Right kidney (tissue), 1 donor: ENCODE data around the gene DDX54.
"Not testable (repeated sequence)": the region's sequence is repeated elsewhere in the genome, so short reads cannot be mapped to it uniquely, and the experiment has no call there.

ENCODE experiments used
- DNase-seq: peaks from one replicate; pipeline ENCODE4 v3.0.0-alpha.2; 2016

The DDX54 gene

DNA sequence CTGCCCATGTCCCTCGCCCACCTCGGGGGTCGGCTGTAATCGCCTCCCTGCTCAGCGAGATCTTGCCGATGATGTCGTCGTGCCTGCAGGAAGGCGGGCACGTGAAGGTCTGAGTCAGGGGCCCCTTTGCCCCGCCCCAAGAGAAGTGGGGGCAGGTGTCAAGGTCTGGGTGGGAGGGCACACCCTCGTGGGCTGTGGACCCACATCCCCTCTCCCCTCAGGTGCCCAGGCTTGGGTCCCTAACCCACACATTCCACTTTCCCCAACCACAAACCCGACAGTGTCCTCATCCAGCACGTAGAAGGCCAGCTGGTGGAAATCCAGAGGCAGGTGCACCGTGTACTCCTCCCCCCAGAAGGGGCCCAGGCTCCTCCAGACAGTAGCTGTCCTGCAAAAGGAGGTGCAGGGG lies 57.5 kb downstream of the DDX54 start:
- DNase-seq: no peak

DNA sequence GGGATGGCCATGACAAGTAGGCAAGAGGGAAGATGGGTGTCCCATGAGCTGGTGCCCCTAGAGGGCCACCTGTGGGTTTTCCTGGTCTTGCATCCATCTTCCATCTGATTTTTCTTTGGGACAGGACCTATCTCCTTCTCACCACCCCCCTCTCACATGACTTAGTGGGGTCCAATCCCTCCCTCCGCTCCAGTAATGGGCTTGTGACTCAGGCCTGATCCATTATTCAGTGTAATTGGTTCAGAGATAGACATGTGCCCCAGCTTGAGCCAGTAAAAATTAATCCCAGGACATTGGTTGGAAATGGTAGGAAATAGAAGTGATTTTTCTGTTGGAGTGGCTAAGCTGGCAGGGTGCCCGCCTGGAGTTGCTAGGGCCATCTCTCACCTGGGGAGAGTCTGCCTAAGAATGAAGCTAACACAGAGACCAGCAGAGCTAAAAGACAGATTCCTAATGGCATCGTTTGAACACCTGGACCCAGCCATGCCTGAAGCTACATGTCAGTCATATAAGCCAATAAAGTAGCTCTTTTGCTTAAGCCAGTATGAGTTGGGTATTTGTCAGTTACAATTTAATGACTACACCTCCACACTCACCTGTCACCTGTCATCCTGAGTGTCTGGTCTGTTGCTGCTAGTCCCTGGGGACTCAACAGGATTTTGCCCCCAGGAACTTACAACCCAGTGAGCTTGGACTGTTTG lies 64.5 kb downstream of the DDX54 start:
- DNase-seq: no peak

DNA sequence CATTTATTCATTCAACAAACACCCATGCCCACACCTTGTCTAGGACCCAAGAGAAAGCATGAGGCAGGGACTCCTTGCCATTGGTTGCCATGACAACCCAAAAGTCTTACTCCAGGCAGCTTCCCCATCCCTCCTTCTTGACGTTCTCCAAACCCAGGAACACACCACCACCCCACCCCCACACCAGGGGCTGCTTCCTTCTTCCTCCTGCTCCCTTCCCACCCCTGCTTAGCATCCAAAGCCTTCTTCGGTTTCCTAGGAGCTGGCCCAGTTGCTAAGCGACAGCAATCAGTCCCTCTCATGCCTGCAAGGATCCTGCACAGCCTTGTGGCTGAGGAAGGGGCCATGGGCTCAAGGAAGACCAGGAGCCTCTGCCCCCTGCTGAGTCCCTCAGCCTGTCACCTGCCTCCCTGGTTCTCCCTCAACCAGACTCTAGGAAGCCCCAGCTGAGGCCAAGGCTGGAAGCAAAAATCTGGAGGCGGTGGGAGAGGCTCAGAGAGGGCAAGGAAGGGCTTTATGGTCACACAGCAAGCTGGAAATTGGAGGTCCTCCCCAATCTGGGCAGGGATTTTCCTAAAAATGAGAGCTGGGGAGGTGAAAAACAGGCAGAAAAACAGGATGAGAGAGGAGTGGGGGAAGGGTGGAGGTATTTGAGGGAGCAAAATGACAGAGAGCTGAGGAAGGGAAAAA lies 65.2 kb downstream of the DDX54 start:
- DNase-seq: no peak

DNA sequence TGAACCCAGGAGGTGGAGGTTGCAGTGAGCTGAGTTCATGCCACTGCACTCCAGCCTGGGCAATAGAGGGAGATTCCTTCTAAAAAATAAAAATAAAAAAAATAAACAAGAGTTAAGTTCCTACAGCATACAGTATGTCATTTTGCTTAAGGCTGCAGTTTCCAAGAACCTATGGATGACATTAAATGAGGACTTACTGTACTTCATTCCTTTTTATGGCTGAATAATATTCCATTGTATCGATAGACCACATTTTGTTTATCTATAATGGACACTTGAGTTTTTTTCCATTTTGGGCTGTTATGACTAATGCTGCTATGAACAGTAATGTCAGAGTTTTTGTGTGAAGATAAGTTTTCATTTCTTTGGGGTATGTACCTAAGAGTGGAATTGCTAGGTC lies 67.1 kb downstream of the DDX54 start:
- DNase-seq: no peak

DNA sequence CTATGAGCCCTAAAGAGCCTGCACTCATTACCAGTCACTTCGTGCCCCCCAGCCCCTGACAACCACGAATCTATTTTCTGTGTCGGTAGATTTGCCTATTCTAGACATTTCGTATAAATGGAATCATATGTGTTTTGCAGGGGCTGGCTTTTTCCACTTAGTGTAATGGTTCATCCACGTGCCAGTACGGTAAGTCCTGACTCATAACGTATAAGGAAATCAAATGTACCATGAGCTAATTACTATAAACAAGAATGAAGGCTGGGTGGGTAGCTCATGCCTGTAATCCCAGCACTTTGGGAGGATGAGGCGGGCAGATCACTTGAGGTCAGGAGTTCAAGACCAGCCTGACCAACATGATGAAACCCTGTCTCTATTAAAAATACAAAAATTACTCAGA lies 67.6 kb downstream of the DDX54 start:
- DNase-seq: not testable (repeated sequence)

DNA sequence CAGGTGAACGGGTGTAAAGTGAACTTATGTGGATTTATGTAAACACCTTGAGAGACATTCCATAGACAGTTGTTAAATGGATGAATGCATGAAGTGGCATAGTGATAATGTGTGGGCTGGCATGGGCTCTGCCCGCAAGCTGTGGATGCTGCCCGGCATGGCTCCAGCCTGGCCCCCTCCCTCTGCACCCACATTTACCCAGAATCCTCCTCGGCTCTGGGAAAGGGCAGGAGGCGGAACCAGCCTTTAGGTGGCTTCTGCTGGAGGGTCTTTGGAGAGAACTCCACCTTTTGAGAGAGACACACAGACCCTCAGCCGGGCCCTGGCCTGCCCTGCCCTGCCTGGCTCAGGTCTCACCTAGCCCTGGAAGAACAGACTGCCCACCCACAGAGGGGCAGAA lies 68.4 kb downstream of the DDX54 start:
- no peak for DNase-seq

DNA sequence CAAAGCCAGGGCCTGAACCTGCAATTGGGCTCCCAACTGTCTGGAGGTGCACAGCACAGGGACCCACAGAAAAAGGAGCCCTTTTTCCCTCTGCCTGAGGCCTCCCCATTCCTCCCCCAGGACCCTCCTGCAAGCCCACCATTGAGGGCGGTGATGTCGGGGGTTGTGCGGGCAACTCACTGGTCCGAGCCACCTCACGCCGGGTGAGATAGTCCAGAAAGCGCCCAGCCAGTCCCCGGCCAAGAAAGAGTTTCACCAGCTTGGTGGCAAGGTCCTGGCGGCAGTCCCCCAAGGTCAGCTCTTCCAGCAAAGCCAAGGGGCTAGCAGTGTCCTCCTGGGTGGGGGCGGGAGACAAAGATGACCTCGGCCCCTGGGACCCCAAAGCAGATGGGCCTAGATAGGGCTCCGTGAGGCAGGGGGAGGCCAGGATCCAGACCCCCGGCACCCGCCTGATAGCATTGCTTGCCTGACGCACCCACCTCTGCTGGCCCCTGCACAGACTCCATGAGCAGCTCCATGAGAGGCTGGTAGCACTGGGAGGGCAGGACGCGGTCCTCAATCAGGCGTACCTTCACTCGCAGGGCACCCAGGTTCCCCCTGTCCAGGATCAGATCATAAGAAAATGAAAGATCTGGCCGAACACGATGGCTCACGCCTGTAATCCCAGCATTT lies 69.7 kb downstream of the DDX54 start:
- DNase-seq: no peak

DNA sequence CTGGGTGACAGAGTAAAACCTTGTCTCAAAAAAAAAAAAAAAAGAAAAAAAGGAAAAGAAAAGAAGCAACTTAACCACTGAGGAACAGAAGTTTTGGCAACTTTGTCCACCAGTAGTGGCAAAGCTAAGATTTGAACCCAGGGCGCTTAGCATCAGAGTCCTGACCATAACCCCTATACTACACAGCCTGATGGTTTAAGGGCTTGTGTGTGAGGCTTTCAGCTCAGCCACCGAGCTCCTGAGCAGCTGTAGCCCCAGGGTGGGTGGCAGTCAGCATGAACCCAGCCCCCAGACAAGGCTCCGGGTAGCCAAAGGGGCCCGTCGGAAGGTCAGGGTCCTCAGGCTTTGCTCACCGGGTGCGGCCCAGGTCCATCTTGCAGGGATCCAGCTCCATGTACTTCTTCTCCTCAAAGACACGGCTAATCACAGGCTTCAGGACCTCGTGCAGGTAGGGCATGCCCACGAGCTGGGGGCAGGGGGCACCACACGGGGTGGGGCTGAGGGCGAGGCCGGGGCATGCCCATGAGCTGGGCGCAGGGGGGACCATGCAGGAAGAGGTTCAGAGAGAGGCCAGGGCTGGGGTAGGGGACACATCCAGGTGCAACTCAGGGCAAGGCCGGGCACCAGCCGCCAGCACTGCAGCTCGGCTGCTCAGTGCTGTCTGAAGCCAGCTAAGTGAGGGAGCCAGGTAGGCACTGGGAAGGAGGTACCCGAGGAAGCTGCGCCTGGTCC lies 70.7 kb downstream of the DDX54 start:
- DNase-seq: no peak

DNA sequence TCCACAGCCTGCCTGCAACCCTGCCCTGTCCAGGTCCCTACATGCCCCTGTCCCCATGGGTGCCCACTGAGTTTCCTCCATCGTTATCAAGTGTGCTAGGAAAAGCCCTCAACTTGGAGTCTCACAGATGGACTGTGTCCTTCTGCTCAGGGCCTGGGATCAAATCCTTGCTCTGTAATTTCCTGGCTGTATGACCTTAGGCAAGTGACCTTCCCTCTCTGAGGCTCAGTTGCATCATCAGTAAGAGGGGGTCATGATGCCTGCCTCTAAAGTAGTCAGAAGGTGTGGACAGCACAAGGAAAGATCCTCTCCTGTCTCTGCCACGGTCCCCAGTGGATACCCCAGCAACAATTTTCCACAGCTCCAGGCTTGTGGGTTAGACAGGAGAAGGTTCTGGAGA lies 71.9 kb downstream of the DDX54 start:
- DNase-seq: no peak

DNA sequence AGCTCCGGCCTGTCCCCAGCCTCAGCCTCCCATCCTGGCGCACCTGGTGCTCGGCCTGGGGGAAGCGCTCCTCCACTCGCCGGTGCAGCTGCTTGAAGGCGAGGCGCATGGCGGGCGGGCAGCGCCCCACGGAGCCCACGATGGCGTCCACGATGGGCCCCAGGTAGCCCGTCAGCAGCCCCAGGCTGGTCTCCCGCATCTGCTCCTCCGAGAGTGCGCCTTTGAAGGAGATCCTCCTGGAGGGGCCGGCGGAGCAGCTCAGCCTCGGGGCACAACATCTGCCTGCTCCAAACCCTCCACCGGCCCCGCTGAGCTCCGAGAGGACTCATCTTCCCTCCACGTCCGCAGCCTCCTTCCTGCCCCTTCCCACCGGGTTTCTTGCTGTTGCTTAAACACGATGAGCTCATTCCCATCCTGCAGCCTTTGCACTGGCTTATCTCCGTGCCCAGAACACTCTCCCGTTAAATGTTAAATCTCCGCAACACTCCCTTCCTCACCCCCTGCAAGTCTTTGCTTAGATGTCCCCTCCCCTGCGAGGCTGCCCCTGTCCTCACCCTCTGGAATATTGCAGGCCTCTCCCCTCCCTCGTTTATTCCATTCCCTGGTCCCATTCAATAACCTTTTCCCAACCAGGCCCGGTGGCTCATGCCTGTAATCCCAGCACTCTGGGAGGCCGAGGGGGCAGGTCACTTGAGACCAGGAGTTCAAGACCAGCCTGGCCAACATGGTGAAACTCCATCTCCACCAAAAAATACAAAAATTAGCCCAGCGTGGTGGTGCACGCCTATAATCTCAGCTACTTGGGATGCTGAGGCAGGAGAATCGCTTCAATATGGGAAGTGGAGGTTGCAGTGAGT lies 73.0 kb downstream of the DDX54 start:
- DNase-seq: no peak

DNA sequence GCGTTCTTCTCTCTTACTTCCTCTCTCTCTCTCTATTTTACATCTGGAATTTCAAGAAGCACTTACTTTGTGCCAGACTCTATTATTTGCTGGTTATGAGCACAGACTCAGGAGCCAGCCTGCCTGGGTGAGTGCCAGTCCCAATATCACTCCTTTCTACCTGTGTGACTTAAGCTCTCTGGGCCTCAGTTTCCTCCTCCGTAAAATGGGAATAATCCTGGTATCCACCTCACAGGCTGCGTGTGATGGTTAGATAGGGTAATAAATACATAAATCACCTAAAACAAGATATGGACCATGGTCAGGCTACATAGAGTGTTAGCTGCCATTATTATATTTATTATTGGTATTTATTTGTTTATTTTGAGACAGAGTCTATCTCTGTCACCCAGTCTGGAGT lies 74.0 kb downstream of the DDX54 start:
- no peak for DNase-seq

DNA sequence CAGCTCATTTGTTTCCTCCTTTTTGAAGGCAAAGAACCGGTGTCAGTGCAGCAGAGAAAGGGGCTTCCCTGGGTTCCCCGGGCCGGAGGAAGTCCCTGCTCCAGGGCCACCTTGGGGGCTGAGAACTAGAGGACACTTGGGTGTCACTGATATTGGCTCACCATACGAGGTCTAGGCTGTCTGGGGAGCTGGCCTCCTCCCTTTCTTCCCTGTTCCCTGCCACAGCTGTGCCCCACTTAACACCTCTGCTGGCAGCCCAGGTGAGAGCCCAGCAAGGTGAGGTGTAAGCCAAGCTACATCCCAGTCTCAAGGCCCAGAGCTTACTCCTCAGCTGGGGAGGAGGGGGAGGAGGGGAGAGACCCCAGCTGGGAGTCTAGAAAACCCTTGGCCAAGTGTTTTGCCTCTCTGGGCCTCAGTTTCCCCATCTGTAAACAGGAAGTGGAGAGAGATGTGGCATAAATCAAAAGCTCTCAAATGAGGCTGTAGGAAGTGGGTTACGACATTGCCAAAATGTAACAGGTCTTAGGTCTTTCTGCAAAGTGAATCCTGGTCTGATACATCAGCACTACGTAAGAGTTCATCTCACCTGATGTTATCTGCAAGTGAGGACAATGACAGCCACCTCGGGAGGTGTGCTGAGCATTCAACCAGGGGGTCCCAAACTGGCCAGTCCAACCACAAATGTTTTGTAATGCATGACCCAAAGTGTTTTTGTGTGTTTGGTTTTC lies 75.2 kb downstream of the DDX54 start:
- no peak for DNase-seq

DNA sequence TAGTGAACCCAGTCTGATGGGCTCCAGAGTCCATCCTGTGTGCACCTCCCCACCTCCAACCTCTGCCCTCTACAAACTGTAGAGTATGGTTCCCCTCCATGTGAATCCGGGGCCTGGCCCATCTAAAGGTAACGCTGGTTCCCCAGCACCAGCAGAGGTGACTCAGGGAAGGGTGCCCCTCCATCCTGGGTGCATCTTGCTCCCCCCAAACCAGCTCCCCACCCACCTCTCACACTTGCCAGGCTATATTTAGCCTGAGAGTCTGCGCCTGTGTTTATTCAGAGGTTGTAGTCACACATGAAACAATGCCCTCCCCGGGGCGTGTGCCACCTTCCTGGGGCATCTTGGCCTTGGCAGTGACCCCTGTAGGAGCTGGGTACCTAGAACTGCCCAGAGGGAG lies 75.9 kb downstream of the DDX54 start:
- DNase-seq: no peak

DNA sequence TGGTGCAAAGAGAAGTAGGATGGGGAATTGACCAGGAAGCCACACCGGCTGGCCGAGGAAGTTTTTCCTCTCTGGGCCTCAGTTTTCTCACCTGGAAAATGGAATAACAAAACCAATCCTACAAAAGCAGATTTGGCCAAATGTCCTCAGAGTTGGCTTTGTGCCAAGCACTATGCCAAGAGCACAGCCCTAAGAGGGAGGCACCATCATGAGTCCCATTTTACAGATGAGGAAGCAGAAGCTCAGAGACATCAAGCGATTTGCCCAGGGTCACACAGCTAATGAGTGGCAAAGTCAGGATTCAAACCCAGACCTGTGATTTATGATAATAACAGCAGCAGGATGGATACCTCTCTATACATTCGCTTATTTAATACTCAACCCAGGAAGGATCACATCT lies 77.0 kb downstream of the DDX54 start:
- DNase-seq: no peak
